ENCODE data around the gene BFSP2.
A peak's percentile ranks its signal among the peaks of the same experiment; 100 is the strongest.

The BFSP2 gene

GRCh38 chr3:133505813-133506212, 106.0 kb downstream of the BFSP2 start:
- Histone ChIP-seq H3K27ac (ENCODE audit: low read depth, low read length) (no peak overlapping the region), H3F3A (ENCODE audit: insufficient read depth) (no peaks in the 10 kb centered on the region), H2AFZ (ENCODE audit: low read depth, low read length, severe bottlenecking) (peak overlapping the region; percentile 23), H3K4me2 (ENCODE audit: low read depth, low read length, poor library complexity, severe bottlenecking) (peak overlapping the region; percentile 36), H3K9ac (ENCODE audit: low read length) (peak overlapping the region; percentile 4; the same call in 1 of the 2 replicates), H3K9me2 (replicated peaks; ENCODE audit: insufficient read depth, low read length) (no peaks in the 10 kb centered on the region), H4K20me1 (ENCODE audit: low read depth, low read length) (no peaks in the 10 kb centered on the region), H3K36me3 (ENCODE audit: low read length) (no peaks in the 10 kb centered on the region), H3K9me3 (ENCODE audit: insufficient read depth, low read length) (no peaks in the 10 kb centered on the region), H3K79me2 (ENCODE audit: insufficient read depth, low read length) (no peaks in the 10 kb centered on the region), H3K27me3 (ENCODE audit: low read length) (no peaks in the 10 kb centered on the region), H3K4me3 (ENCODE audit: insufficient read depth, low read length, poor library complexity, severe bottlenecking) (peak overlapping the region; percentile 0)
- TF ChIP-seq EZH2phosphoT487 (conservative IDR thresholded peaks at IDR 0.05; ENCODE audit: low read length) (no peak), CTCF (IDR thresholded peaks at IDR 0.05; ENCODE audit: insufficient read depth, low read length, poor library complexity, severe bottlenecking) (no peak)

DNA sequence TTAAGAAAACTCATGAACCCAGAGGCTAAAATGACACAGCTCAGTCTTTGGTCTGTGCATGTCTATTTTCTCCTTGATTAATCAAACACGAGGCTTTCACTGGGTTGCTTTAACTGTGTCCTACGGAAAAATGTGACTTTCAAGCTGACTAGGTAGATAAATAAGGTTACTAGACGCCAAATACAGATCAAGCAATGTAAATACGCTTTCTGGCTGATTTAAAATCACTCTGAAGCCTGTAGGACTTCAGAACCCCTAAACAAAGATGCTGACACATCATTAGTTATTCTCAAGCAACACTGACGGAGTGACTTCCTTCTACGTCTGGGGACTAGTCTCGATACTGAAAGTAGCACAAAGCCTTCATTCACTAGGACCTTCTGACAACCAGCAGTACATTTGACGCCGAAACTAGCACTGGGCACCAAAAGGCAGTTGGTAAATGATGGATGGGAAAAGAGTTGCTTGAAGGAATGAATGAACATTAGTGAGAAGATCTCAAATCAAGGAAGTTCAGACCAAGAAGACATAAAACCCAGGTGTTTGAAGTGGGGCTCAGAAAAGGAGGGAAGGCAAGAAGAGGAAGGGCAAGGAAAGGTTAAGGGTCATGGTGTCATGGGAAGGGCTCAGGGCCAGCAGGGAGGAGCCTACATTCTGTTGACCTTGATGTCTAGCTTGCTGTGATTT, 106.5 kb downstream of the BFSP2 start:
- no peaks in the 10 kb centered on the region for H4K20me1 ChIP-seq (ENCODE audit: low read depth, low read length)
- H3K9ac ChIP-seq (ENCODE audit: low read length): peak overlapping the region; percentile 4; the same call in 1 of the 2 replicates
- TF ChIP-seq CTCF (IDR thresholded peaks at IDR 0.05; ENCODE audit: insufficient read depth, low read length, poor library complexity, severe bottlenecking) (no peak), EZH2phosphoT487 (conservative IDR thresholded peaks at IDR 0.05; ENCODE audit: low read length) (no peak)
- H3K79me2 ChIP-seq (ENCODE audit: insufficient read depth, low read length): no peaks in the 10 kb centered on the region
- H3K4me2 ChIP-seq (ENCODE audit: low read depth, low read length, poor library complexity, severe bottlenecking): peak overlapping the region; percentile 36
- H3K4me3 ChIP-seq (ENCODE audit: insufficient read depth, low read length, poor library complexity, severe bottlenecking): peak overlapping the region; percentile 0
- no peaks in the 10 kb centered on the region for H3K36me3 ChIP-seq (ENCODE audit: low read length)
- no peak overlapping the region for H3K27ac ChIP-seq (ENCODE audit: low read depth, low read length)
- H3F3A ChIP-seq (ENCODE audit: insufficient read depth): no peaks in the 10 kb centered on the region
- H3K9me3 ChIP-seq (ENCODE audit: insufficient read depth, low read length): no peaks in the 10 kb centered on the region
- no peaks in the 10 kb centered on the region for H3K27me3 ChIP-seq (ENCODE audit: low read length)
- H2AFZ ChIP-seq (ENCODE audit: low read depth, low read length, severe bottlenecking): peak overlapping the region; percentile 23
- H3K9me2 ChIP-seq (replicated peaks; ENCODE audit: insufficient read depth, low read length): no peaks in the 10 kb centered on the region

DNA sequence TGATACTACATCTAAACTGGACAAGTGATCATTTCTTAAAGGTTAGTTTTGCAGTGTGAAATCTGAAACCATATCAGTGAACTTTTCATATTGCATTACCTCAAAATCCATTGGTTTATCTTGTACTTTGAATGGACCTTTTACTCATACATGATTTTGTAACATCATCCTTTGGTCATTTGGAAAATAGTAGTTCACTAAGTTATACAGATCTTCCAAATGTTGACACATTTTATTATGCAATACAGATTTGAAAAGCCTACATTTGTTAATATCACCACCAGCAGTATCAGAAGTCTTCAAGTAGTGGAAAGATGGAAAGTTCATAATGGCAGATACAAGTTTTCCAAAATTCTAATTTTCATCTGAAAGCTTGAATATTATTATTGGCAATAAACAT, 109.6 kb downstream of the BFSP2 start:
- H3F3A ChIP-seq (ENCODE audit: insufficient read depth): no peaks in the 10 kb centered on the region
- H3K9me2 ChIP-seq (replicated peaks; ENCODE audit: insufficient read depth, low read length): no peaks in the 10 kb centered on the region
- no peaks in the 10 kb centered on the region for H3K9me3 ChIP-seq (ENCODE audit: insufficient read depth, low read length)
- no peak overlapping the region for H2AFZ ChIP-seq (ENCODE audit: low read depth, low read length, severe bottlenecking)
- H3K27ac ChIP-seq (ENCODE audit: low read depth, low read length): no peak overlapping the region
- no peak overlapping the region for H3K4me2 ChIP-seq (ENCODE audit: low read depth, low read length, poor library complexity, severe bottlenecking)
- no peak overlapping the region for H3K9ac ChIP-seq (ENCODE audit: low read length)
- H4K20me1 ChIP-seq (ENCODE audit: low read depth, low read length): no peaks in the 10 kb centered on the region
- H3K27me3 ChIP-seq (ENCODE audit: low read length): no peaks in the 10 kb centered on the region
- TF ChIP-seq CTCF (IDR thresholded peaks at IDR 0.05; ENCODE audit: insufficient read depth, low read length, poor library complexity, severe bottlenecking) (no peak), EZH2phosphoT487 (conservative IDR thresholded peaks at IDR 0.05; ENCODE audit: low read length) (no peak)
- H3K79me2 ChIP-seq (ENCODE audit: insufficient read depth, low read length): no peaks in the 10 kb centered on the region
- no peak overlapping the region for H3K4me3 ChIP-seq (ENCODE audit: insufficient read depth, low read length, poor library complexity, severe bottlenecking)
- H3K36me3 ChIP-seq (ENCODE audit: low read length): no peaks in the 10 kb centered on the region
